Measurements from ENCODE around the gene PRIMA1. TPM values are rescaled to one million over a fixed set of nuclear protein-coding genes. Genes with fewer than 3 reads are reported as not detected.

Gene PRIMA1
- total RNA-seq, 1 experiment from 2014 or later, result 0.26 TPM

- no peak for ATAC-seq
- TF ChIP-seq POLR2AphosphoS5 (IDR thresholded peaks at IDR 0.05; ENCODE audit: low read depth, low read length), result no peak
- no peak for TF ChIP-seq REST (IDR thresholded peaks at IDR 0.05; ENCODE audit: insufficient read depth in 1 of 2, low read depth in 2 of 2, low read length in 1 of 2)
- no peak for TF ChIP-seq SIN3A (IDR thresholded peaks at IDR 0.05; ENCODE audit: borderline replicate concordance, insufficient read depth, low read depth, low read length)
- no peak for TF ChIP-seq TCF7L2 (IDR thresholded peaks at IDR 0.05; ENCODE audit: low read depth, low read length)
- no peak for TF ChIP-seq CTCF (IDR thresholded peaks at IDR 0.05)
- no TSS peak for BruUV-seq (replicated peaks)
- ChIA-PET CTCF (no interaction called here), POLR2A (no interaction called here)
- no peak overlapping the region for H3K27ac ChIP-seq (ENCODE audit: low read length)
- in situ Hi-C loops (cut with HindIII; ENCODE audit: low pct_unique_long_range_greater_than_20kb, low sequenced_read_pairs), result no loop called here
- H3K9me3 ChIP-seq (ENCODE audit: control insufficient read depth, insufficient read depth, low read depth, low read length), result no peaks in the 10 kb centered on the region
- H3K4me3 ChIP-seq (ENCODE audit: low read depth in 2 of 2, low read length in 2 of 2), result no peak overlapping the region
- no peaks in the 10 kb centered on the region for H3K4me1 ChIP-seq (ENCODE audit: control insufficient read depth, insufficient read depth, low read length)
- intact Hi-C loops (cut with micrococcal nuclease; ENCODE audit: unreplicated experiment), result no loop called here
- no peaks in the 10 kb centered on the region for H3K36me3 ChIP-seq (ENCODE audit: control insufficient read depth, insufficient read depth, low read length)
- H3K27me3 ChIP-seq (ENCODE audit: control insufficient read depth, insufficient read depth, low read length), result no peaks in the 10 kb centered on the region
- no peak for DNase-seq (ENCODE audit: low read depth, low spot score)
These were observed 31.1 kb downstream of the PRIMA1 start for GRCh38 chr14:93757206-93757605.

GRCh38 chr14:93753647-93754046 lies 34.6 kb downstream of the PRIMA1 start:
- H3K9me3 ChIP-seq (ENCODE audit: control insufficient read depth, insufficient read depth, low read depth, low read length), result no peaks in the 10 kb centered on the region
- H3K27me3 ChIP-seq (ENCODE audit: control insufficient read depth, insufficient read depth, low read length), result no peaks in the 10 kb centered on the region
- ChIA-PET POLR2A (no interaction called here), CTCF (no interaction called here)
- ATAC-seq, result no peak
- H3K4me1 ChIP-seq (ENCODE audit: control insufficient read depth, insufficient read depth, low read length), result no peaks in the 10 kb centered on the region
- no peak for DNase-seq (ENCODE audit: low read depth, low spot score)
- in situ Hi-C loops (cut with HindIII; ENCODE audit: low pct_unique_long_range_greater_than_20kb, low sequenced_read_pairs), result no loop called here
- intact Hi-C loops (cut with micrococcal nuclease; ENCODE audit: unreplicated experiment), result no loop called here
- TF ChIP-seq POLR2AphosphoS5 (IDR thresholded peaks at IDR 0.05; ENCODE audit: low read depth, low read length) (no peak), REST (IDR thresholded peaks at IDR 0.05; ENCODE audit: insufficient read depth in 1 of 2, low read depth in 2 of 2, low read length in 1 of 2) (no peak), CTCF (IDR thresholded peaks at IDR 0.05) (no peak)
- no peak overlapping the region for H3K27ac ChIP-seq (ENCODE audit: low read length)
- no peaks in the 10 kb centered on the region for H3K36me3 ChIP-seq (ENCODE audit: control insufficient read depth, insufficient read depth, low read length)
- BruUV-seq (replicated peaks), result no TSS peak
- no peak overlapping the region for H3K4me3 ChIP-seq (ENCODE audit: low read depth in 2 of 2, low read length in 2 of 2)

All from Panc1 (cell line).